ENCODE measurements around the gene FAM9A.

GRCh38 chrX:8820910-8821527, 19.8 kb upstream of the FAM9A start:
- TF ChIP-seq POLR2A (IDR thresholded peaks at IDR 0.05; ENCODE audit: low read length): no peak
- no peak for TF ChIP-seq GATA1 (IDR thresholded peaks at IDR 0.05; ENCODE audit: low read depth, low read length)
